Sigmoid colon (tissue), 4 donors: ENCODE results near the gene MAST4.

Experiments used
- EP300 ChIP-seq, 4 donors: sonication (generic); formaldehyde crosslinking; IDR thresholded peaks; one replicate each; pipeline ENCODE4 v1.6.1; 2017; ENCODE audit warnings: antibody characterized with exemption in 4 of 4
- POLR2A ChIP-seq, 2 donors: fragments of 450-650 bp; IDR thresholded peaks; one replicate each; pipeline ENCODE4 v1.6.1; 2016; ENCODE audit warnings: antibody characterized with exemption in 2 of 2, mild to moderate bottlenecking in 2 of 2, moderate library complexity in 2 of 2
- TF ChIP-seq, protein P1 (sequence below), 4 experiments: fragments of 450-650 bp in 3 of 4; fragments of 200-600 bp in 1 of 4; IDR thresholded peaks; one replicate each; pipeline ENCODE4 v1.5.1; 2016 to 2019; ENCODE audit warnings: antibody characterized with exemption in 4 of 4, mild to moderate bottlenecking in 3 of 4, moderate library complexity in 2 of 4

DNA sequence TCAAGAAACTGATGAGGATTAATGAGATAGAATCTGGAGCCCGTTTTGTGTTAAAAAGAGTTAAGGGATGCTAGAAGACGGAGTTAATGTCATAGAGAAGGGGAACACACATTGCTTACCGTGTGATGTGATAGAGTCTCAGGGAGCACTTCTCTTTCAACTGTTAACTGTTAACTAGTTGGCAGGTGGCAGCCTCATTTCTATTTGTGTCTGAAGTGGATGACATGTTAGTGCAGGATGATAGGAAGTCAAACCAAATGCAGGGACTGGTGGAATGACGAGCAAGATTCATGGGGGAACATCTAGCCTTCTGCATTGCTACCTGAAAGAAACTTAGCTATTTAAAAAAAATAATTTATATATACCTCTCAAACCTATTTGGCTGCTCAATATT lies 222.7 kb downstream of the MAST4 start:
- TF ChIP-seq POLR2A (IDR thresholded peaks at IDR 0.05): no peak
- TF ChIP-seq EP300 (IDR thresholded peaks at IDR 0.05): no peak
- TF ChIP-seq, protein P1, sequence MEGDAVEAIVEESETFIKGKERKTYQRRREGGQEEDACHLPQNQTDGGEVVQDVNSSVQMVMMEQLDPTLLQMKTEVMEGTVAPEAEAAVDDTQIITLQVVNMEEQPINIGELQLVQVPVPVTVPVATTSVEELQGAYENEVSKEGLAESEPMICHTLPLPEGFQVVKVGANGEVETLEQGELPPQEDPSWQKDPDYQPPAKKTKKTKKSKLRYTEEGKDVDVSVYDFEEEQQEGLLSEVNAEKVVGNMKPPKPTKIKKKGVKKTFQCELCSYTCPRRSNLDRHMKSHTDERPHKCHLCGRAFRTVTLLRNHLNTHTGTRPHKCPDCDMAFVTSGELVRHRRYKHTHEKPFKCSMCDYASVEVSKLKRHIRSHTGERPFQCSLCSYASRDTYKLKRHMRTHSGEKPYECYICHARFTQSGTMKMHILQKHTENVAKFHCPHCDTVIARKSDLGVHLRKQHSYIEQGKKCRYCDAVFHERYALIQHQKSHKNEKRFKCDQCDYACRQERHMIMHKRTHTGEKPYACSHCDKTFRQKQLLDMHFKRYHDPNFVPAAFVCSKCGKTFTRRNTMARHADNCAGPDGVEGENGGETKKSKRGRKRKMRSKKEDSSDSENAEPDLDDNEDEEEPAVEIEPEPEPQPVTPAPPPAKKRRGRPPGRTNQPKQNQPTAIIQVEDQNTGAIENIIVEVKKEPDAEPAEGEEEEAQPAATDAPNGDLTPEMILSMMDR (IDR thresholded peaks at IDR 0.05): no peak
